ENCODE results near the gene DNA2. TPM values are rescaled to one million over a fixed set of nuclear protein-coding genes. Genes with fewer than 3 reads are reported as not detected.

The DNA2 gene
- total and polyA plus RNA-seq, 7 experiments from 2014 or later: 0.40 to 40.2 (median 5.2) TPM

- DNase-seq (no peak), ATAC-seq (no peak)
- Mint-ChIP-seq H3K4me1 (peaks cover 0 to 4% (median 0%) of the 10 kb centered on the region in 7 donors), H3K4me3 (no peak overlapping the region), H3K36me3 (peaks cover 0 to 7% (median 5%) of the 10 kb centered on the region in 5 donors), H3K27ac (no peak overlapping the region), H3K9me3 (no peaks in the 10 kb centered on the region), H3K27me3 (no peaks in the 10 kb centered on the region)
- H3K4me1 ChIP-seq (ENCODE audit: control insufficient read depth in 2 of 2, insufficient read depth in 2 of 2, low read length in 2 of 2): no peaks in the 10 kb centered on the region
- no peaks in the 10 kb centered on the region for H3K9me3 ChIP-seq (ENCODE audit: control insufficient read depth in 2 of 3, low read length in 3 of 3)
- no peaks in the 10 kb centered on the region for H3K27me3 ChIP-seq (ENCODE audit: control insufficient read depth in 2 of 2, insufficient read depth in 2 of 2, low read length in 2 of 2)
- ChIA-PET POLR2A (no interaction called here), CTCF (interaction anchor here (0.7 kb wide), 1 partner anchor 32 kb away, joined by 3 read pairs; no protein-coding TSS in a partner anchor)
- intact Hi-C loops (cut with micrococcal nuclease): no loop called here
- H3K4me3 ChIP-seq (ENCODE audit: low read length): no peak overlapping the region
- no peaks in the 10 kb centered on the region for H3K36me3 ChIP-seq (ENCODE audit: control insufficient read depth in 2 of 3, insufficient read depth in 3 of 3, low read length in 3 of 3)
- no peak overlapping the region for H3K27ac ChIP-seq (ENCODE audit: low read depth, low read length)
These were observed 37.1 kb downstream of the DNA2 start for GRCh38 chr10:68434657-68435056.

GRCh38 chr10:68428396-68429104 lies 43.2 kb downstream of the DNA2 start:
- H3K27me3 Mint-ChIP-seq: no peaks in the 10 kb centered on the region
- H3K9me3 Mint-ChIP-seq: no peaks in the 10 kb centered on the region
- ATAC-seq (no peak), DNase-seq (no peak)
- no peak overlapping the region for H3K4me3 Mint-ChIP-seq
- H3K36me3 ChIP-seq (ENCODE audit: control insufficient read depth in 2 of 3, insufficient read depth in 3 of 3, low read length in 3 of 3): no peaks in the 10 kb centered on the region
- H3K4me1 Mint-ChIP-seq: peaks cover 3 to 12% (median 6%) of the 10 kb centered on the region in 7 donors
- H3K4me3 ChIP-seq (ENCODE audit: low read length): no peak overlapping the region
- H3K27ac ChIP-seq (ENCODE audit: low read depth, low read length): no peak overlapping the region
- no peak overlapping the region for H3K27ac Mint-ChIP-seq
- H3K9me3 ChIP-seq (ENCODE audit: control insufficient read depth in 2 of 3, low read length in 3 of 3): no peaks in the 10 kb centered on the region
- peaks cover 0 to 14% (median 4%) of the 10 kb centered on the region in 5 donors for H3K36me3 Mint-ChIP-seq
- POLR2A ChIA-PET: no interaction called here
- intact Hi-C loops (cut with micrococcal nuclease): no loop called here
- CTCF ChIA-PET: no interaction called here
- no peaks in the 10 kb centered on the region for H3K27me3 ChIP-seq (ENCODE audit: control insufficient read depth in 2 of 2, insufficient read depth in 2 of 2, low read length in 2 of 2)
- H3K4me1 ChIP-seq (ENCODE audit: control insufficient read depth in 2 of 2, insufficient read depth in 2 of 2, low read length in 2 of 2): no peaks in the 10 kb centered on the region

DNA sequence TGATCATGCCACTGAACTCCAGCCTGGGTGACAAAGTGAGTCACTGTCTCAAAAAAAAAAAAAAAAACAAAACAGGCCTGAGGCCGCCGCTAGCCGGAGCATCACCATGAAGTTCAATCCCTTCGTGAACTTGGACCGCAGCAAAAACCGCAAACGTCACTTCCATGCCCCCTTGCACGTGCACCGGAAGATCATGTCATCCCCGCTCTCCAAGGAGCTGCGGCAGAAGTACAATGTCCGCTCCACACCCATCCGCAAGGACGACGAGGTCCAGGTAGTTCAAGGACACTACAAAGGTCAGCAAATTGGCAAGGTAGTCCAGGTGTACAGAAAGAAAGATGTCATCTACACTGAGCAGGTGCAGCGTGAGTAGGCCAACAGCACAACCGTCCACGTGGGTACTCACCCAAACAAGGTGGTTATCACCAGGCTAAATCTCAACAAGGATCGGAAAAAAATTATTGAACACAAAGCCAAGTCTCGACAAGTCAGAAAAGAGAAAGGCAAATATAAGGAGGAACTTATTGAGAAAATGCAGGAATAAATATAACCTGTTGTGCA lies 47.2 kb downstream of the DNA2 start:
- no peaks in the 10 kb centered on the region for H3K9me3 ChIP-seq (ENCODE audit: control insufficient read depth in 2 of 3, low read length in 3 of 3)

DNA sequence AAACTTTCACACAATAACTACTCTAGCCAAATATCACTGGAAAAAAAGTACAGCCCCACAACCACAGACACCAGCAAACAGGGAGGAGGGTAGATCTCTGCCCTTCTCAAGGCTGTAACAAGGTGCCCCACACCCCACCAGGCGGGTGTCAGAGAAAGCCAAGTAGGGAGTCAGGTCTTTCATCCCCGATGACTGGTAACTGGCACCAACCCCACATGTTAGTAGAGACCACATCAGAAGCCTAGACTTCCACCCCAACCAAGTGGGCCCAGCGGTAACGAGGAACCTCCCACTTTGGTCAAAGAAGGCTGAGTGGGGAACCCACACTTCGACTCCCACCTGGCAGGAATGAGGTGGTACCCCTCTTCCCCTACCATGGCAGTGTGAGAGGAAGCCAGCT lies 48.3 kb downstream of the DNA2 start:
- Histone ChIP-seq H3K4me3 (ENCODE audit: low read length) (no peak overlapping the region), H3K27me3 (ENCODE audit: control insufficient read depth in 2 of 2, insufficient read depth in 2 of 2, low read length in 2 of 2) (no peaks in the 10 kb centered on the region), H3K9me3 (ENCODE audit: control insufficient read depth in 2 of 3, low read length in 3 of 3) (no peaks in the 10 kb centered on the region), H3K4me1 (ENCODE audit: control insufficient read depth in 2 of 2, insufficient read depth in 2 of 2, low read length in 2 of 2) (peaks cover 4 to 6% of the 10 kb centered on the region in 2 donors), H3K27ac (ENCODE audit: low read depth, low read length) (no peak overlapping the region), H3K36me3 (ENCODE audit: control insufficient read depth in 2 of 3, insufficient read depth in 3 of 3, low read length in 3 of 3) (no peaks in the 10 kb centered on the region)
- ChIA-PET POLR2A (no interaction called here), CTCF (no interaction called here)
- Mint-ChIP-seq H3K4me3 (peak overlapping the region; percentile 14 to 73 (median 54)), H3K36me3 (peaks cover 0 to 15% (median 3%) of the 10 kb centered on the region in 5 donors), H3K4me1 (peaks cover under 1 to 24% (median 11%) of the 10 kb centered on the region in 7 donors), H3K27me3 (no peaks in the 10 kb centered on the region), H3K27ac (peak overlapping the region; percentile 17 to 91 (median 59)), H3K9me3 (no peaks in the 10 kb centered on the region)
- peak; percentile 76 for ATAC-seq
- intact Hi-C loops (cut with micrococcal nuclease): no loop called here
- peak in 8 of 9 donors; percentile 2 to 39 (median 26) for DNase-seq

More for the DNA sequence above, 47.2 kb downstream of the DNA2 start:
- DNase-seq (no peak), ATAC-seq (no peak)
- ChIA-PET CTCF (interaction anchor here (0.6 kb wide), 1 partner anchor 10 kb away, joined by 3 read pairs; no protein-coding TSS in a partner anchor), POLR2A (no interaction called here)
- peaks cover 2 to 24% (median 11%) of the 10 kb centered on the region in 7 donors for H3K4me1 Mint-ChIP-seq
- no peaks in the 10 kb centered on the region for H3K27me3 Mint-ChIP-seq
- no peaks in the 10 kb centered on the region for H3K27me3 ChIP-seq (ENCODE audit: control insufficient read depth in 2 of 2, insufficient read depth in 2 of 2, low read length in 2 of 2)
- peak overlapping the region in 4 of 9 donors; percentile 17 to 67 (median 59) for H3K27ac Mint-ChIP-seq
- intact Hi-C loops (cut with micrococcal nuclease): no loop called here
- no peaks in the 10 kb centered on the region for H3K9me3 Mint-ChIP-seq
- H3K4me3 ChIP-seq (ENCODE audit: low read length): no peak overlapping the region
- H3K4me3 Mint-ChIP-seq: no peak overlapping the region
- peaks cover 0 to 16% (median 4%) of the 10 kb centered on the region in 5 donors for H3K36me3 Mint-ChIP-seq
- no peaks in the 10 kb centered on the region for H3K36me3 ChIP-seq (ENCODE audit: control insufficient read depth in 2 of 3, insufficient read depth in 3 of 3, low read length in 3 of 3)
- H3K4me1 ChIP-seq (ENCODE audit: control insufficient read depth in 2 of 2, insufficient read depth in 2 of 2, low read length in 2 of 2): peaks cover 4 to 6% of the 10 kb centered on the region in 2 donors
- H3K27ac ChIP-seq (ENCODE audit: low read depth, low read length): no peak overlapping the region

DNA sequence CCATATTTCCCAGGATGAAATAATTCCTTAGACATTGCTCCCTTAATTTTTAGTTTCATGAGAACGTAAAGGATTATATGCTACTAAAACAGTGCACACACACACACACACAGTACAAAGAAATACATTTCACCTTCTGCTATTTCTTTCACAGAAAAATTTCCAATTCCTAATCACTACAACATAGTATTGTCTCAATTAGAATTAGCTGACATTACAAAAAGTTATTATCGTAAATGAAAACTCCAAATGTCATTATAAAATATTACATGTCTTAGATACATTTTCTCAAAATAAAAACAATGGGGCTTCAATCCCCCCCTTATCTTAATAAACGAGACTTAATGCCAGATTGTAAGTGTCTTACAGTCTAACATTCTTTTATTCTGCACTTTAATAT lies 52.4 kb downstream of the DNA2 start:
- Mint-ChIP-seq H3K36me3 (peaks cover 0 to 14% (median 10%) of the 10 kb centered on the region in 5 donors), H3K4me1 (peaks cover 0 to 22% (median 11%) of the 10 kb centered on the region in 7 donors), H3K4me3 (no peak overlapping the region), H3K9me3 (no peaks in the 10 kb centered on the region), H3K27me3 (no peaks in the 10 kb centered on the region), H3K27ac (no peak overlapping the region)
- no peaks in the 10 kb centered on the region for H3K27me3 ChIP-seq (ENCODE audit: control insufficient read depth in 2 of 2, insufficient read depth in 2 of 2, low read length in 2 of 2)
- no peak overlapping the region for H3K27ac ChIP-seq (ENCODE audit: low read depth, low read length)
- no peaks in the 10 kb centered on the region for H3K9me3 ChIP-seq (ENCODE audit: control insufficient read depth in 2 of 3, low read length in 3 of 3)
- H3K36me3 ChIP-seq (ENCODE audit: control insufficient read depth in 2 of 3, insufficient read depth in 3 of 3, low read length in 3 of 3): no peaks in the 10 kb centered on the region
- peaks cover 4 to 6% of the 10 kb centered on the region in 2 donors for H3K4me1 ChIP-seq (ENCODE audit: control insufficient read depth in 2 of 2, insufficient read depth in 2 of 2, low read length in 2 of 2)
- ATAC-seq (no peak), DNase-seq (no peak)
- CTCF ChIA-PET: no interaction called here
- POLR2A ChIA-PET: no interaction called here
- intact Hi-C loops (cut with micrococcal nuclease): no loop called here
- H3K4me3 ChIP-seq (ENCODE audit: low read length): no peak overlapping the region

DNA sequence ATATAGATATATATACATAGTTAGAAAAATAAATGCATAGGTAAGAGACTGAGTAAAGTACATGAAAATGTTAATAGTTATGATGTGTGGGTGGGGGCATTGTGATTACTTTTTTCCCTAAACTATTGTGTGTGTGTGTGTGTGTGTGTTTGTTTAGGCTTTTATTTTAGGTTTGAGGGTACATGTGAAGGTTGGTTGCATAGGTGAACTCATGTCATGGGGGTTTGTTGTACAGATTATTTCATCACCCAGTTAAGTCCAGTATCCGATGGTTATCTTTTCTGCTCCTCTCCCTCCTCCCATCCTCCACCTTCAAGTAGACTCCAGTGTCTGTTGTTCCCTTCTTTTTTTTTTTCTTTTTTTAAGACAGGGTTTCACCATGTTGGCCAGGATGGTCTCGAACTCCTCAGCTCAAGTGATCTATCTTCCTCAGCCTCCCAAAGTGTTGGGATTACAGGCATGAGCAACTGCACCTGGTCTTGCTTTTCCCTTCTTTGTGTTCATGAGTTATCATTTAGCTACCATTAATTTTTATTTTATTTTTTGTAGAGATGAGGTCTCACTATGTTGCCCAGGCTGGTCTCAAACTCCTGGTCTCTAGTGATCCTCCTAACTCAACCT lies 62.8 kb downstream of the DNA2 start:
- Mint-ChIP-seq H3K27ac (peak overlapping the region in 1 of 9 donors; percentile 5), H3K27me3 (no peaks in the 10 kb centered on the region), H3K9me3 (no peaks in the 10 kb centered on the region), H3K4me3 (peak overlapping the region in 5 of 10 donors; percentile 4 to 76 (median 42)), H3K36me3 (peaks cover 0 to 5% (median 0%) of the 10 kb centered on the region in 5 donors), H3K4me1 (peaks cover 10 to 19% (median 17%) of the 10 kb centered on the region in 7 donors)
- POLR2A ChIA-PET: interaction anchor here (1.2 kb wide), 1 partner anchor 77 kb away, joined by 3 read pairs; the partner anchor contains the start of gene HNRNPH3
- CTCF ChIA-PET: interaction anchor here (0.6 kb wide), 2 partner anchors 40 to 572 kb away, joined by 3 to 4 read pairs; no protein-coding TSS in a partner anchor
- Histone ChIP-seq H3K4me3 (ENCODE audit: low read length) (no peak overlapping the region), H3K9me3 (ENCODE audit: control insufficient read depth in 2 of 3, low read length in 3 of 3) (no peaks in the 10 kb centered on the region), H3K27ac (ENCODE audit: low read depth, low read length) (no peak overlapping the region), H3K36me3 (ENCODE audit: control insufficient read depth in 2 of 3, insufficient read depth in 3 of 3, low read length in 3 of 3) (peaks cover 0 to 8% (median 0%) of the 10 kb centered on the region in 3 experiments), H3K27me3 (ENCODE audit: control insufficient read depth in 2 of 2, insufficient read depth in 2 of 2, low read length in 2 of 2) (no peaks in the 10 kb centered on the region), H3K4me1 (ENCODE audit: control insufficient read depth in 2 of 2, insufficient read depth in 2 of 2, low read length in 2 of 2) (peaks cover 3 to 7% of the 10 kb centered on the region in 2 donors)
- ATAC-seq (no peak), DNase-seq (no peak)
- intact Hi-C loops (cut with micrococcal nuclease): loop anchor here (5.0 kb wide), 6 partner anchors 313 to 713 kb away; partner anchors contain the start of genes CCAR1 (in 1 of the 2), DDX21 (in 1 of the 2), DDX50 (in 1 of the 2) and VPS26A (in 1 of the 2)

All from naive thymus-derived CD4-positive, alpha-beta T cell (primary cell).